HG03045 (cell line): Measurements from ENCODE around the gene MED26.
"Not testable (repeated sequence)": the region's sequence is repeated elsewhere in the genome, so short reads cannot be mapped to it uniquely, and the experiment has no call there.

ENCODE experiments used
- ATAC-seq: cut with Tn5 transposase; IDR thresholded peaks from one replicate; pipeline ENCODE4 v1.9.1; 2021; ENCODE audit warnings: mild to moderate bottlenecking, moderate library complexity; ENCODE audit not compliant: unreplicated experiment

MED26 gene

DNA sequence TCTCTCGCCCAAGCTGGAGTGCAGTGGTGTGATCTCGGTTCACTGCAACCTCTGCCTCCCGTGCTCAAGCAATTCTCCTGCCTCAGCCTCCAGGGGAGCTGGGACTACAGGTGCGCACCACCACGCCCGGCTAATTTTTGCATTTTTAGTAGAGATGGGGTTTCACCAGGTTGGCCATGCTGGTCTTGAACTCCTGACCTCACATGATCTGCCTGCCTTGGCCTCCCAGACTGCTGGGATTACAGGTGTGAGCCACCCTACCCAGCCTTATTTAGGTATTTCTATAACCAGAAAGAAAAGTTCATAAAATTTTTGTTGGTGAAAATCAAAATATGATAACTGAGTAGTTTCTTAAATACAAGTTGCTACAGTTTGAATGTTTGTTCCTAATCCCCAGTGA is 84.3 kb downstream of the MED26 start:
- not testable (repeated sequence) for ATAC-seq

DNA sequence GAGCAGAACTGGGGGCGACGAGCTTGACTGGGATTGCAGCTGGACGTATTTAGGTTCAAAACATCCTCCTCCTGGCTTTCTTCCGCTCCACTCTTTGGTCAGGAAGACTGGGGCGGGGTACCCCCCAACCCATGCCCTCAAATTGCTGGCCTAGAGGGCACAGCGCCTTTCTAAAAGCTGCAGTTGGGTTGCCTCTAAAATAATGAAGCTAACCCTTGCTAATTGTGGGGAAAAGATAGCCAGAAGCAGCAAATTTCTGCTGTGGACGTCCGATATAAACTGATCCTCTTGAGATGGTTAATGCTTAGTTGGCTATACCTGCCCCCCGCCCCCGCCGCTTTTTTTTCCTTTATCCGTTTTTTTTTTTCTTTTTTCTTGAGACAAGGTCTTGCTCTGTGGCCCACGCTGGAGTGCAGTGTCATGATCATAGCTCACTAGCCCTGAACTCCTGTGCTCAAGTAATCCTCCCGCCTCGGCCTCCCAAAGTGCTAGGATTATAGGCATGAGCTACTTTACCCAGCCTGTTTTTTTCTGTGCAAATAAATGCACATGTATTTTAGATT is 85.0 kb downstream of the MED26 start:
- ATAC-seq, result no peak

DNA sequence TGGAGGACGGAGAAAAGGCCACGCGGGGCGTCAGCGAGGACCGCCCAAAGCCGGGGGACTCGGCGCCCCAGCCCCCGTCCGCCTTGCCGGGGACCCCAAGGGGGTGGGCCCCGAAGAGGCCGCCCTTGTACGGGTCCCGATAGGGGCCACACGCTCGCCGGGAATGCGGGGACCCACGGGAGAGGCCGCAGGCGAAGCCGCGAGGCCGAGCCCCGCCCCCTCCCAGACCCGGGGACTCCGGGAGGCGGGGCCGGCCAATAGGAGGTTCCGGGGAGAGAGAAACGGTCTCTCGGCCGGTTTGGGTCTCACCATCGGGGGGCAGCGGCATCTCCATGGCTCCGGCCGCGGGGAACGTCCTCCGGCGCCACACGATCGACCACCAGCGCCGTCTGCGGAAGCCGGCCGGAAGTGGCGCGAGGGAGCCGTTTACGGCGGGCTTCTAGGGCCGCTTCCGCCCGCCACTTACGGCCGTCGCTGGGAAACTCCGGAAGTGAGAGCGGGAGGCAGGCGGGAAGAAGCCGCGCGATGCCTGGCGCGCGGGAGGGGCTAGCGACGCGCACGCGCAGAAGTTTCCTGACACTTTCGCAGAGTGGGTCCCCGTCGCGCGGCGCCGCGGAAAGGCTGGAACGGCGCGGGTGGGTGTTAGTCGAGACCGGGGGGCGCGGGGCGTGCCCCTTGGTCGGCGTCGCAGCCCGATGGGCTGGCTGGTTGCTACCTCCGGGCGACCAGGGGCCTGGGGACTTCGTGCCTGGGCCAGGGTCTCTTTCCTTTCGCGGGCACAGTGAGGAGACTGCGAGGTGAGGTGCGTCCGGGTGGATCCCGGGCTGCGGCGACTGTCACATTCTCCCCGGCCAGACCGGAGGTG is 85.7 kb downstream of the MED26 start, which contains the start of gene CHERP:
TSS of gene CHERP (minus strand) at position 393 of the 865 bp plus-strand sequence. CDS start at position 334, 59 bp downstream.
- ATAC-seq, result peak; percentile 67

DNA sequence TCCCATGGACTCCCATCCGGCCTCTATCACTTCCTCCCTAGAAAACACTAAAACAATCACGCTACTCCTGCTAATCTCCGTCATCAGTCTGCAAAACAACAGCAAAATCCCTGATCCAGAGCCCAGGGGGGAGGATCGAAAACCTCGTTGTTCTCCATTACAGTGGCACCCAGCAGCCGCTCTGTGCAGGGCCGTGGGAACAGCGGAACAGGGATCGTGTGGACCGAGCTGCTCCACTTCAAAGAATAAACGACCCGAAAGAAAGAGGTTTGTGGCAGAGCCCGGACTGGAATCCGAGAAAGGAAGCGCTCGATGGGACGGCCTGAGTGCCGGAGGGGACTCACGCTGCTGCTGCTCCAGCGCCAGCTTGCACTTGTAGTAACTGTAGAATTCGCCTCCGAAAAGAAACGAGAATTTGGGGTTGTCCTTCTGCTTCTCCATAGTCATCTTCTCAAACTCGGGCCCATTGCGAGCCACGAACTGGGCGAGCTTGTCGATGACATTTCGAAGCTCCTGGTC is 86.4 kb downstream of the MED26 start:
- peak; percentile 5 for ATAC-seq

DNA sequence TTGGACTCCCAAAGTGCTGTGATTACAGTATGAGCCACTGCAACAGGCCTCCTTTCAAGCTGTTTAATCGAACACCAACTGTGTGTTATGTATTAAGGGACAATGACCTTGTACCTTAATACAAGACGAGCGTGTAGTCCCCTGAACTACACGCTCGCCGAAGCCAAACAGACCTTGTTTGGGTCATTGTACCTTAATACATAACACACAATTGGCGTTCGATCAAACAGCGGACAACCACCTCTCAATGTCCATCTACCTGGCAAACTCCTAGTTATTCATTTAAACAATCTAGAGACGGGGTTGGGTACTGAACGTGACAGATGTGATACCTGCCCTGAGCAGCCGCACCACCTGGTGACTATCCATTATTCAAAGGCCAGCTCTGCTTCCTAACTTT is 87.1 kb downstream of the MED26 start:
- no peak for ATAC-seq

DNA sequence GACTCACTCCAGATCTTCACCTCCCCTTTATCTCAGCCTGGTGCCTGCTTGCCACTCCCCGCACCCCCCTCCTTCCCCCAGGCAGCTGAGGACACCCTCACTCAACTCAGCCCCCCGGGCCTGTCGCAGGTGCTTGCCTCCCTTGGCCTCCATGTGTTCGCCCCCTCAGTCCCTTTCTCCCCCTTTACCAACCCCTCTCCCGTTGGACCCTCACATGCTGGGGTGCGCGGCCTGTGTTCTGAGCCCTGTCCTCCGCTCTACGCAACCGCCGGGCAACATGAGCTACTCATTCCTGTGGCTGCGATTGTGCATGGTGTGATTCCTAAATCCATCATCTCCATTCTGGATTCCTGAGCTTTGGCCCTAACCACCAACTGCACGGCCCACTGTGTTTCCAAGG is 90.9 kb downstream of the MED26 start:
- no peak for ATAC-seq

DNA sequence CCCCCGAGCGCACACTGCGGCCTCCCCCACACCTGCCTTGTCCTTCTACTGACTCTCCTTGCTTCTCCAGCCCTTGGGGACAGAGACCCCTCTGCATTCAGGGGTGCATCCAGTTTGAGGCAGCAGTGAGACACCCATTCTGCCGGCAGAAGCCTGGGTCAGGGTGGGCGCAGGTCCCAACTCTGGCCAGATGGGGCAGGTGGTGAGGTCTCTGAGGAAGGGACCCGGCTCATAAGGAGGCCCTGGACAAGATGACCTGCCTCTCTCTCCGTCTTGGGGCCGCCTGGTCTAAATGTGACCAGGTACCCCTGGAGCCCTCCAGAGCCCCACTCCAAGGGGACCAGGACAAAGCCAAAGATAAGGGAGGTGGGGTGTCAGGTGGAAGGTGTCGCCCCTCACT is 91.9 kb downstream of the MED26 start:
- ATAC-seq, result no peak

DNA sequence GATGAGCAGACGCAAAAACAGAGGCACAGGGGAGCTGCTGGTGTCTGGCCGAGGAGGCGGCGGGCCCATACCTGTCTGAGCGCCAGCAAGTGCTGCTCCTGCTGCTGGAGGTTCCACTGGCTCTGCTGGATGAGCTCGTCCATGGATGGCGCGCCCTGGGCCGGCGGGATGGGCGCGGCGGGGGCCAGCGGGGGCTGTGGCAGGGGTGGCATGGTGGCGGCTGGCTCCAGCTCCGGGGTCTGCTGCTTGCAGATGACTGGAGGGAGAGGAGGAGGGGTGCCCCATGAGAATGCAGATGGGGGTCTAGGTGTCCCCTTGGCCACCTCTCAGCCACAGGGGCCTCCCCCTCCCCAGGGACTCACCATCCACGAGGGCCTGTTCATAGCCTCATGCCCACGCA is 92.6 kb downstream of the MED26 start:
- ATAC-seq, result no peak

DNA sequence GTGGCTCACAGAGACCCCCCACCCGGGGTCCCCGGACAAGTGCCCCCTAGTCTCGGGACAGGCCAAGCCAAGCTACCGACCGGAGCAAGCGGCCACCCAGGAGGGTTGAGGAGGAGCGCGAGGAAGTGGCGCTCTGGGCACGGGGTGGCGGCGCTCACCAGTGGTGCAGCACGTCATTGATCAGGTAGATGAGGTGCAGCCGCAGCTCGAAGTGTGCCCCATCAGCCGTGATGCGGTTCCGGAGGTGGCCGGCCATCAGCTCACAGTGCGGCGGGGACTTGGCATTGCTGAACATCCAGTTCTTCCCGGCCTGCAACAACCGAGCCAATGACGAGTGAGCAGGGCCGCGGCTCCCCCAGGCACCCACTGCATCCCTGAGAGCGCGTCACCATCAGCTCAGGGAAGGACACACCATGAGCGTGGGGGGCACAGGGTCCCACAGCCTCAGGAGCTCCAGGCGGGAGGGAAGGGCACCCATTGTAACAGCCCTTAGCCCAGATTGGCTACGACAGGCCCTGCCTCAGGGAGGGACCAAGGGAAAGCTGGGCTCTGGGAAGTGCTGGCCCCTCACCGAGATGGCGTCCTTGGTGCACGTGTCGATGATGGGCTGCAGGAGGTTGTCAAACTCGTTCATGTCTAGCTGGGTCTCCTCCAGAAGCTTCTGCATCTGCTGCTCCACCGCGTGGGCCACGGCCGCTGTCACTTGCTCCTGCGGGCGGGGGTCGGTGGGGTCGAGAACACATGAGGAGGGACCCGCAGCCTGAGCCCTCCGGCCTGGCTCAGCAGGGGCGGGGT is 95.4 kb downstream of the MED26 start:
- ATAC-seq, result no peak

DNA sequence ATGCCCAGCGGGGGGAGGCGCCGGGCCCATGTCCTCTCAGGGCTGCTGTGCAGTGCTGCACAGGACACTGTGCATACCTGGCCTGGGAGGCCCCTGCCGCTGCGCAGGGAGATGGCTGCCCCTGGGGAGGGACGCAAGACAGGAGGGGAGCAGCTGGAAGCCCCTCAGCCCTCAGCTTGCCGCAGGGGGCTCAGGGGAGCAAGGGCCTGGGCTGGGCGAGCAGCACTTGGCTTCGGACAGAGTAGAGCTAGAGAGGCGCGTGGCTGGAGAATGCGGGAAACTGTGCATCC is 96.7 kb downstream of the MED26 start:
- no peak for ATAC-seq

DNA sequence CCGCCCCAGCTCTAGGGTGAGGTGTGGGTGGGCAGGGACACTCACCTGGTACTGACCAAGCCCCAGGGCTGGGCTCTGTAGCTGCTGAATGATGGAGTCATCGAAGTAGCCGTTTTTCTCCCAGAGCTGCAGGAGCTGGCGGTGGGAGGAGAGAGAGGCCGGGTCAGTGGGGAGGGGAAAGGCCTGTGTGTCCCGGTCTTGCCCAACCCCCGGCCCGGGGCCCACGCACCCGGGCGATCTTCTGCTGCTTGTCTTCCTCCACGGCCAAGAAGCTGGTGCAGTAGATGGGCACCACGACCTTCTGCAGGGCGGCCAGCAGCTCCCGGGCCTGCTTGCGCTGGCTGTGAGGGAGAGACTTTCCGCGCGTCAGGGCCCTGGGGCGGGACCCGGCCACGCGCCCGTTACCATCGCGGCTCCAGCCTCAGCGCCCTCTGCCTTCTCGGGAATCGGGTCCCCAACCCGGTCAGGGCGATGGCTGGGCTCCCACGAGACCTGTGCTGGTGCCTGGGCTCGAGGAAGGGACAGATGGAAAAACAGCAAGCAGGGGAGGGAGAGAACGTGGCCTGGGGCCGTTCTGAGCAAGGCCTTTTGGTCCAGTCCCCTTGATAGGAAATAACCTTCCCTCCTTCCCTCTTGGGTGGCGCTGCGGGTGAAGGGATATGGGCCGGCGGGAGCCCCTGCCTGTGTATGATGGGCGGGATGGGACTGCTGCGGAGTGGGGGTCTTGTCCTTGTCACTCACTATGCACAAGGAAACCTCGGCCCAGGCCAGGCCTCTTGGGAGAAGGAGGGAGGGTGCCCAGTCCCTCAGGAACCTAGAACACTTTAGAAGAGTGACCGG is 97.2 kb downstream of the MED26 start:
- no peak for ATAC-seq

DNA sequence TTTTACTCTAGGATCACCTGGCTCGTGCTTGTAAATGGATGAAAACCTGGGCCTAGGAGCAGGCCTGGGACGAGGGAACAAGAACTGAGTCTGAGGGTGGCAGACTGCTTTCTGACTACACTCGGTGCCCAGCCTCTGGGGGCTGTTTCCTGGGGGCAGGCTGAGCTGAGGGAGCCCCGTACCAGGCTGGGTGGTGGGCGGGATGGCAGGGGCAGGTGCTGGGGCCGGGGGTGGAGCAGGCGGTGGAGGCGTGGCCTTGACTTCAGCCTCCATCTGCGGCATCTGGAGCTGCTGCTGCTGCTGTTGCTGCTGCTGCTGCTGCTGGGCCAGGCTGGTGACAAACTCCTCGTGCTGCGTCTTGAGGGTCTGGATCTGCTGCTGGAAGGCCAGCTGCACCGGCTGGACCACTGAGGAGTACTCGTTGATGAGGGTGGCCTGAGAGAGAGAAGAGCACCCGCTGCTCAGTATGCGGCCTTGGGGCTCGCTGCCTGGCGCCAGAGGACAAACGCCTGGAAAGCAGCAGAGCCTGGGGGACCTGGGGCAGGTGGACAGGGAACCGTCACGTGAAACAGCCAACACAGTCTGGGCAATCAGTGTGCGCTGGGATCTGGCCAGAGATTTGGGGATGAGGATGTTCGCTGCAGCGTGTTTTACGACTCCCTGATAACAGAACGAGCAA is 98.4 kb downstream of the MED26 start:
- ATAC-seq, result no peak

DNA sequence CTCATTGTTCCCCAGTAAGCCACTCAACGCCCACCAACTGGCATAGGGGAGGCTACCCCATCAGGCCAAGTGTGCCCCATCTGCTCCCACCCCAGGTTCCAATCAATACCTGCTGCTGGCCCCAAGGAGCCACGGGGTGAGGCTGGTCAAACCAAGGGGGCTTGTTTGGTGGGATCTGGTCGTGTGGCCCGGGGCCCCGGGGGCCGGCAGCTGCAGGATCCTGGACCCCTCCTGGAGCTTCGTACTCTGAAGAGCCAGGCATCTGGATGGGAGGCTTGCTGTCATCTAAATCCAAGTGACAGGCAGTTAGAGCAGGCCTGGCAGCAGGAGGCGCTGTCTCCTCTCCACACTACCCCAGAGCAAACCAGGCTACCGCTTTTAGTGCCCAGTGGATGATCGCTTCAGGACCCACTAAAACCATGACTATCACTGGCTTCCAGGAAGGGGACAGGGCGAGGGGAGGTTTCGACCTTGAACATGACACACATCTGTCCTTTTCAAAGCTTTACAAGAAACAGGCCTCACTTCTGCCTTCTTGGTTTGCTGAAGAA is 100.0 kb downstream of the MED26 start:
- ATAC-seq, result no peak

DNA sequence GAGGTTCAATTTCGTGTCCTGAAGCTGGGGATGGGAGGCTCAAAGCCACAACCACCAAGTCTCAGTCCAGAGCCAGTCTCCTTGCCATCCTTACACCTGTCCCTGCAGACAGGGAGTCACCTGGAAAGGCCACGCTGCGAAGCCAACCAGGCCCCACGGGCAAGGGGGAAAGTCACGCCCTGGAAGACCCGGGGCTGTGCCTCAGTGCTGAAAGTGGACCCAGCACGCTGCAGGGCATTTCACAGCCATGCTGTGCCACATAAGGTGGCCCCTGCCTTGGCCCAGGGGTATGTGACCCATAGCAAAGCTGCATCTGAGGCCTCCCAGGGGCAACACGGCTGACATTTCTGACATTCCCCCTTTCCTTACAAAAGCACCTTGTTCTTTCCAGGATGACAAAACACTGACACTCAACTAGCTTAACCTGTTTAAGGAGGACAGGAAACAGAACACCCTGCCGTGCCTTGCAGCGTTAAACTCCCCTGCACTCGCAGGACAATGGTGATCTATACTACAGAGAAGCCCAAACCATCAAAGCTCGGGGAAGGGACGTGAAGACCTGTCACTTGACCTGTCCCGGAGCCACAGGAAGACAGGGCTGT is 100.6 kb downstream of the MED26 start:
- no peak for ATAC-seq

DNA sequence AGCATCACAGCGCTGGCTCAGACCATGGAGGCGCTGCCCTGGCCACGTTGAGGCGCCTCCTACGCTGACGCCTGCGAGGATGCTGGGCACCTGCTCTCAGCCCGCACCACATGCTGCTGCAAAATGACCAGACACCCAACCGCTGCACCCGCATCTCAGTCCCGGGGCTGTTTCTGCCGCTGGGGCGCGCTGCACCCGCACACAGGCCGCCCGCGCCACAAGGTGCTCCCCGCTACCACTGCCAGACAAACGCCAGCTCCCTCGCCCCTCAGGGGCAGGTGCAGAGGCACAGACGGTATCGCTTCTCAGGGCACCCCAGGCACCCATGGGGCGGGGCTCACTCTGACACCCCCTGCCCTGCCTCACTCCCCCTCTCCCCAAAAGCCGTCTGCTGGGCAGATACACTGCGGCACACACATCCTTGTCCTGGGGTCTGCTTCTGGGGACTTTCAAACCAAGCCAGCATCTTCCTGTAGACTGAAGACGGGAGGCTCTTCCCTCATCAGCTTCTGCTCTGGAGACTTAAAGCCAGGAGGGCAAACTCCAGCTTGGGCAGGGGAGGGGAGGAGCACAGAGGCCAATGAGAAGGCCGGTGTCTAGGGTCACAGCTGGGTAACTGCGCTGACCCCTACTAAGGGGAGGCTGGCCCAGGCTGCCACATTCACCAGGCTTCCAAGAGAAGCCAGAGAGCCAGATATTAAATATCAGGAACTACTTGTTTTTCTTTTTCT is 102.1 kb downstream of the MED26 start:
- ATAC-seq, result no peak

DNA sequence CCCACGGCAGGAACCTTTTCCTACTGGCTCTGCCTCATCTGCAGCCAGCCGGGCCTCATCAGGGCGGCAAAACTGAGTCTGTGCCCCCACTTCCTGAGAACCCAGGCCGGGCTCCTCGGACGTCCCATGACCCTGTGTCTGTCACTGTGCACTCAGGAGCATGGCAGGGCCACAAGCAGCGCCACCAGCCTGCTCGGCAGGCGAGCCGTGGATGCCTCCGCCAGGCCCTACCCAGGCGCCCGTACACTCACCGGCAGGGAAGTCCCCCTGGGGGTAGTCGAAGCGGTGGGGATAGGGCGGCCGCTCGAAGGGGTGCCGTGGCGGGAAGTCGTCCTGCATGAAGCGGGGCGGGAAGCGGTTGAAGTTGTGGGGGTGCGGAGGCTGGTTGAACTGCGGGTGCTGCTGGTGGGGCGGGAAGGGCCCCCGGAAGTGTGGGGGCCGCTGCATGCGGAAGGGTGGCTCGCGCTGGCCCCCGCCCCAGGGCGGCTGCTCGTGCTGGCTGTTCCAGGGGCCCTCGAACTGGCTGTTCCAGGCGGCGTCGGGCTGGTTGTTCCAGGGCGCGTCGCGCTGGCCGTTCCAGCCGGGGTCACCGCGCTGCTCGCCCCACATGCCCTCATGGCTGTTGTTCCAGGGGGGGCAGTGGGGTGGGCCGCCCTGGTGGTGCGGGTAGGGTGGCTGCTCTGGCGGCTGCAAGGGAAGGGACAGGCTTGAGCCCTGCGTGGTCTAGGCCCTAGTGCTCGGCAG is 102.8 kb downstream of the MED26 start:
- no peak for ATAC-seq
